ENCODE results near the gene LRP2. TPM values are rescaled to one million over a fixed set of nuclear protein-coding genes. Genes with fewer than 3 reads are reported as not detected.

LRP2 gene
- total RNA-seq, 1 donor from 2014 or later: 54.2 TPM

DNA sequence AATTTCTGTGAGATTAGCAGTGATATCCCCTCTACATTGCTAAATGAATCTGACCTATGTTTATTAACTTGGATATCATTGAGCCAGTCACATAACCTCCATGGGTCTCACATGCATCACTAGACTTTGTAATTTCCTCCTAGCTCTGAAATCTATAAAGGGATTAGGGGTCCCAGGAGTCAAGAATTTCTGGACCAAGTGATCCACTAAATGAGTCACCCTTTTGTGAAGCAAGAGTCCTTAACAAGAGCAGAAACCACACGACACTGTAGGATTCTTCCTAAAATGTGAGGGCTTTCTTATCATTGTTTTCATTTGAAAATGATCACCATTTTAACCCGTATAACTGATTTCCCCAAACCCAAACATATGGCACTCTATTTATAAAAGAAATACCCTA, 202.6 kb downstream of the LRP2 start:
- Mint-ChIP-seq H3K27ac (no peak overlapping the region), H3K4me3 (no peak overlapping the region), H3K9me3 (peaks cover 1% of the 10 kb centered on the region), H3K27me3 (ENCODE audit: low read depth) (no peaks in the 10 kb centered on the region), H3K4me1 (peaks cover 8% of the 10 kb centered on the region), H3K36me3 (peaks cover 25% of the 10 kb centered on the region)
- DNase-seq (ENCODE audit: low spot score in 2 of 2, unreplicated experiment in 2 of 2): no peak
- TF ChIP-seq, protein P1, sequence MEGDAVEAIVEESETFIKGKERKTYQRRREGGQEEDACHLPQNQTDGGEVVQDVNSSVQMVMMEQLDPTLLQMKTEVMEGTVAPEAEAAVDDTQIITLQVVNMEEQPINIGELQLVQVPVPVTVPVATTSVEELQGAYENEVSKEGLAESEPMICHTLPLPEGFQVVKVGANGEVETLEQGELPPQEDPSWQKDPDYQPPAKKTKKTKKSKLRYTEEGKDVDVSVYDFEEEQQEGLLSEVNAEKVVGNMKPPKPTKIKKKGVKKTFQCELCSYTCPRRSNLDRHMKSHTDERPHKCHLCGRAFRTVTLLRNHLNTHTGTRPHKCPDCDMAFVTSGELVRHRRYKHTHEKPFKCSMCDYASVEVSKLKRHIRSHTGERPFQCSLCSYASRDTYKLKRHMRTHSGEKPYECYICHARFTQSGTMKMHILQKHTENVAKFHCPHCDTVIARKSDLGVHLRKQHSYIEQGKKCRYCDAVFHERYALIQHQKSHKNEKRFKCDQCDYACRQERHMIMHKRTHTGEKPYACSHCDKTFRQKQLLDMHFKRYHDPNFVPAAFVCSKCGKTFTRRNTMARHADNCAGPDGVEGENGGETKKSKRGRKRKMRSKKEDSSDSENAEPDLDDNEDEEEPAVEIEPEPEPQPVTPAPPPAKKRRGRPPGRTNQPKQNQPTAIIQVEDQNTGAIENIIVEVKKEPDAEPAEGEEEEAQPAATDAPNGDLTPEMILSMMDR (IDR thresholded peaks at IDR 0.05; ENCODE audit: unreplicated experiment): no peak

DNA sequence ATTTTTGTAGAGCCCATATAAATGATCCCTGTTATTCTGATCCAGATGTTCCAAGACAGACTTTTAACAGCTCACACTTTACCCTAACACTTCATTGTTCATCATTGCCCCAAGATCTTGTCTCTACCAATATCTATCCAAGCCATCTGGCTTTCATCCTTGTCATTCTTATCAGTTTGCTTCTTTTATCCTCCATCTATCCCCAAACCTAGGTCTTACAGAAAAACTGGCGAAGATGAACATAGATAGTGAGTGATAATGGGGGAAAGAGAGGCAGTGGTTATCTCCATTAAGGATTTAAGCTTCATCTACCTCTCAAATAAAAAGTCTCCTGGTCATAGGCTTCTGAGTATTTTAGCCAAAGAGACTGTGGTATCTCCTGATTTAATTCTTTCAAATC, 203.5 kb downstream of the LRP2 start:
- no peaks in the 10 kb centered on the region for H3K27me3 Mint-ChIP-seq (ENCODE audit: low read depth)

DNA sequence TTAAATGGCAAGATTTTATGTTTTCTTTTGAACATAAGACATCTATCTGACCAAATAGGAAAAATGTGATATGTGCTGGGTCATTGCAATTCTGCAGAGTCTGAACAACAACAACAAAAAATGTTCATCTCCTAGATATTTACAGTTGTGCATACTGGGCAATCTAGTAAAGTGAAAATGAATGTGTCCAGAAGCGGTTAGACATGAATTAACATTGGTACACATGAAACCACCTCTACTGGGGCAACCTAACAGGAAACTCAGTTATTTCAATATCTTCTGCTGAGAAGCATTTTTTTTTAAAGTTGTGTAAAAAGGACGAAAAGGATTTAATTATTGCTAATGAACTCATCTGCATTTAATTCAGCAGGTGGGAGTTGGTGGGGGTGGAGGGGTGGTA, 216.1 kb downstream of the LRP2 start:
- DNase-seq (ENCODE audit: low spot score in 2 of 2, unreplicated experiment in 2 of 2): no peak
- Mint-ChIP-seq H3K4me3 (no peak overlapping the region), H3K27ac (no peak overlapping the region)

More for the DNA sequence above, 203.5 kb downstream of the LRP2 start:
- no peak overlapping the region for H3K4me3 Mint-ChIP-seq
- peaks cover 8% of the 10 kb centered on the region for H3K4me1 Mint-ChIP-seq
- TF ChIP-seq, protein P1 (IDR thresholded peaks at IDR 0.05; ENCODE audit: unreplicated experiment): no peak
- no peak for DNase-seq (ENCODE audit: low spot score in 2 of 2, unreplicated experiment in 2 of 2)
- H3K27ac Mint-ChIP-seq: no peak overlapping the region
- peaks cover 32% of the 10 kb centered on the region for H3K36me3 Mint-ChIP-seq
- peaks cover 9% of the 10 kb centered on the region for H3K9me3 Mint-ChIP-seq

DNA sequence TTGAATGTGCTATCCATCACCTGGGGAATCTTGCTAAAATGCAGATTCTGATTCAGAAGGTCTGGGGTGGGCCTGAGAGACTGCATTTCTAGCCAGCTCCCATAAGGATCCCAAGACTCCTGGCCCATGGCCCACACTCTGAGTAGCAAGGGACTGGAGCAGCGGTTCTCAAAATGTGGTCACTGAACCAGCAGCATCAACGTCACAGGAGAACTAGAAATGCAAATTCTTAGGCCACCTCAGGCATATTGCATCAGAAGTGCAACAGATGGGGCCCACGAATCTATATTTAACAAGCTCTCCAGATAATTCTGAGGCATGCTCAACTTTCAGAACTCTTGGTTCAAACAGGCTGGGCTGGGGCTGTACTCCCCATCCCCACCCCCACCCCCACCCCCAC, 218.3 kb downstream of the LRP2 start:
- Mint-ChIP-seq H3K4me1 (no peaks in the 10 kb centered on the region), H3K27ac (no peak overlapping the region), H3K27me3 (ENCODE audit: low read depth) (no peaks in the 10 kb centered on the region), H3K4me3 (no peak overlapping the region), H3K9me3 (no peaks in the 10 kb centered on the region), H3K36me3 (peaks cover 3% of the 10 kb centered on the region)
- TF ChIP-seq, protein P1 (IDR thresholded peaks at IDR 0.05; ENCODE audit: unreplicated experiment): no peak
- no peak for DNase-seq (ENCODE audit: low spot score in 2 of 2, unreplicated experiment in 2 of 2)

More for the DNA sequence above, 216.1 kb downstream of the LRP2 start:
- Mint-ChIP-seq H3K36me3 (peaks cover 3% of the 10 kb centered on the region), H3K9me3 (no peaks in the 10 kb centered on the region), H3K4me1 (no peaks in the 10 kb centered on the region), H3K27me3 (ENCODE audit: low read depth) (no peaks in the 10 kb centered on the region)
- TF ChIP-seq, protein P1 (IDR thresholded peaks at IDR 0.05; ENCODE audit: unreplicated experiment): no peak

DNA sequence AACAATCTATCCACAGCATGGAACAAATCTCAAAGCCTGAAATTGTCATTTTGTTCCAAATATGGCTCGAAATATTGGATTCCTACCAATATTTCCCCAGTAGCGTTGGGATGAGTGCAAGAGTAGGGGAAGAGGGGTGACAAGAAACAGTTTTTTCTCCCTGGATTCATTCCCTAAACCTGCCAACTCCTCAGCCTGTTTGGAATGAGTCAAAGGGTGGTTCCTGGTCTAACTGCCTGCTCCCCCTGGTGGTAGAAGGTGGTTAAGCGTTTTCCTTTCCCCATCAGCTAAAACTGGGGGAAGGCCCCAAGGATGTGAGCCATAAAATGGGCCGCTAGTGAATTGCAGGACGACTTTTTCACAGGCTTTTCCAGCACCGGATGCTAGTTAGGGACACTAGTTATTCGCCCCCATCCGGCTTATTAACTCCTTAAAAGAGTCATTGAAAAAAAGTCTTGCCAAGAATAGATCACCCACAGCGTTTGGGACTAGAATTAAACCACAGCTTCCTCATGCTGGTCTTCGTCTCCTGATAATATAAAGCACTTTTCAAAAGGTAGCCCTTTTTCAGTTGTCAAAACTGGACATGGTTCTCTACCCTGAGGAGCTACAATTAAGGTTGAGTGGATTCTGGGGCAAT, 220.5 kb downstream of the LRP2 start:
- H3K27ac Mint-ChIP-seq: no peak overlapping the region
- peaks cover 3% of the 10 kb centered on the region for H3K36me3 Mint-ChIP-seq
- H3K9me3 Mint-ChIP-seq: no peaks in the 10 kb centered on the region
- TF ChIP-seq, protein P1 (IDR thresholded peaks at IDR 0.05; ENCODE audit: unreplicated experiment): peak; percentile 77
- no peaks in the 10 kb centered on the region for H3K27me3 Mint-ChIP-seq (ENCODE audit: low read depth)
- H3K4me1 Mint-ChIP-seq: no peaks in the 10 kb centered on the region
- no peak overlapping the region for H3K4me3 Mint-ChIP-seq
- DNase-seq (ENCODE audit: low spot score in 2 of 2, unreplicated experiment in 2 of 2): peak in 1 of 2 experiments; percentile 49

Data from mesothelial cell of epicardium (in vitro differentiated cells).